IPS-18a (cell line): Measurements from ENCODE around the gene DFFB.
"Not testable (repeated sequence)": the region's sequence is repeated elsewhere in the genome, so short reads cannot be mapped to it uniquely, and the experiment has no call there.

Source experiments
- H3K27ac ChIP-seq: one replicate; pipeline ENCODE4 v1.5.1; 2013; ENCODE audit warnings: low read length
- H3K27me3 ChIP-seq: one replicate; pipeline ENCODE4 v1.6.1; 2013; ENCODE audit warnings: mild to moderate bottlenecking, low read length; ENCODE audit not compliant: control insufficient read depth, insufficient read depth
- H3K36me3 ChIP-seq: one replicate; pipeline ENCODE4 v1.6.1; 2013; ENCODE audit warnings: low read depth, low read length; ENCODE audit not compliant: control insufficient read depth
- H3K4me1 ChIP-seq: one replicate; pipeline ENCODE4 v1.6.1; 2013; ENCODE audit warnings: low read depth, low read length; ENCODE audit not compliant: control insufficient read depth
- H3K4me3 ChIP-seq: one replicate; pipeline ENCODE4 v1.5.1; 2013; ENCODE audit warnings: low read length
- H3K9ac ChIP-seq: one replicate; pipeline ENCODE4 v1.6.1; 2013; ENCODE audit warnings: mild to moderate bottlenecking, low read length, moderate library complexity
- H3K9me3 ChIP-seq: one replicate; pipeline ENCODE4 v1.6.1; 2013; ENCODE audit warnings: low read depth, low read length; ENCODE audit not compliant: control insufficient read depth

The DFFB gene

DNA sequence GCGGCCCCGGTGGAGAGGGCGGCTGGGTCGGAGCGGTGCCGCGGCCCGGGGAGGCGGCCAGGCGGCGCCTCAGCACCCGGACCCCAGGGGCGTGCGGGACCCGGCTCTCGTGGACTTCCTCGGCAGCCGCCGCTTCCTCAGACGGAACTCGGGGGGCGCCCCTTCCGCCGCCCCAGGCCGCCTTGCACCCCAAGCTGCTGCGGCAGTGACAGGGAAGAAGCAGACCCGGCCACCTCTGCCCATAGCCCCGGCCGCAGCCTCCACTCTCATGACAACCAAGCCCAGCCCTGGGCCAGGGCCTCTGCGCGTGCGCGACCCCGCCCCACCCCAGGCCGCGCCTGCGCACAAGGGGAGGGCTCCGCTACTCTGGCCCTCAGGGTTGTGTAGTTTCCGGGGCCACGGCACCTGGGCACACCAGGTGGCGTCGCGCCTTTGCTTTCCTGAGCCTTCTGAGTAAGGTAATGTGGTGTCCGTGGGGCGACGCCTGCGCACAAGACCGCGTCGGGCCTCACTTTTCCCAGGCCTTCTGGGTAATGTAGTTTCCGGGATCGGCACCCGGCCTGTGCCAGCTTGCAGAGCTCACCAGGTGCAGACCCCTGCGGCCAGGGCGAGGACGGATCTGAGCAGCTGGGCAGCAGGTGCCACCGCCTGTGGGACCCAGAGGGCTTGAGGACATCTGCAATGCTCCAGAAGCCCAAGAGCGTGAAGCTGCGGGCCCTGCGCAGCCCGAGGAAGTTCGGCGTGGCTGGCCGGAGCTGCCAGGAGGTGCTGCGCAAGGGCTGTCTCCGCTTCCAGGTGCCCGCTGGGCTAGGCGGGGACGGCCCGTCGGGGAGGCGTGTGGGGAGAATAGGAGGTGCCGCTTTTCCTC, at the start of gene DFFB, which contains the start of gene CEP104:
DFFB (plus strand) TSS at position 554 of the 868 bp plus-strand sequence; CDS start at position 682, 128 bp downstream.
CEP104 (minus strand) TSS at position 289 of the 868 bp plus-strand sequence. CDS start 4,804 bp downstream, outside the sequence.
- H3K4me3 ChIP-seq: peak within 1 kb of the TSS; percentile 86

GRCh38 chr1:3807769-3808168, 49.5 kb upstream of the DFFB start:
- no peaks in the 10 kb centered on the region for H3K4me1 ChIP-seq
- H3K27ac ChIP-seq: no peak overlapping the region
- H3K9ac ChIP-seq: no peak overlapping the region
- no peaks in the 10 kb centered on the region for H3K9me3 ChIP-seq
- no peaks in the 10 kb centered on the region for H3K27me3 ChIP-seq
- no peaks in the 10 kb centered on the region for H3K36me3 ChIP-seq
- no peak overlapping the region for H3K4me3 ChIP-seq

More for the DNA sequence above, at the start of gene DFFB, which contains the start of gene CEP104:
- peak within 1 kb of the TSS; percentile 37 for H3K9ac ChIP-seq
- peaks cover 33% of the 10 kb centered on the region for H3K27me3 ChIP-seq
- no peaks in the 10 kb centered on the region for H3K36me3 ChIP-seq
- no peak within 1 kb of the TSS for H3K27ac ChIP-seq
- peaks cover 5% of the 10 kb centered on the region for H3K4me1 ChIP-seq
- H3K9me3 ChIP-seq: no peaks in the 10 kb centered on the region

- no peaks in the 10 kb centered on the region for H3K4me1 ChIP-seq
- H3K9ac ChIP-seq: no peak overlapping the region
- H3K27me3 ChIP-seq: no peaks in the 10 kb centered on the region
- no peak overlapping the region for H3K27ac ChIP-seq
- H3K9me3 ChIP-seq: no peaks in the 10 kb centered on the region
- H3K36me3 ChIP-seq: no peaks in the 10 kb centered on the region
- no peak overlapping the region for H3K4me3 ChIP-seq
Measured at GRCh38 chr1:3809680-3810079, 47.6 kb upstream of the DFFB start.

GRCh38 chr1:3810149-3810761, 47.0 kb upstream of the DFFB start:
- not testable (repeated sequence) for H3K27ac ChIP-seq, H3K4me1 ChIP-seq, H3K4me3 ChIP-seq, H3K27me3 ChIP-seq, H3K9ac ChIP-seq, H3K36me3 ChIP-seq, H3K9me3 ChIP-seq

- Histone ChIP-seq H3K27me3 (no peaks in the 10 kb centered on the region), H3K4me3 (no peak overlapping the region), H3K27ac (no peak overlapping the region), H3K9ac (no peak overlapping the region), H3K9me3 (no peaks in the 10 kb centered on the region), H3K36me3 (no peaks in the 10 kb centered on the region), H3K4me1 (no peaks in the 10 kb centered on the region)
Measured at GRCh38 chr1:3811595-3811911, 45.7 kb upstream of the DFFB start.

DNA sequence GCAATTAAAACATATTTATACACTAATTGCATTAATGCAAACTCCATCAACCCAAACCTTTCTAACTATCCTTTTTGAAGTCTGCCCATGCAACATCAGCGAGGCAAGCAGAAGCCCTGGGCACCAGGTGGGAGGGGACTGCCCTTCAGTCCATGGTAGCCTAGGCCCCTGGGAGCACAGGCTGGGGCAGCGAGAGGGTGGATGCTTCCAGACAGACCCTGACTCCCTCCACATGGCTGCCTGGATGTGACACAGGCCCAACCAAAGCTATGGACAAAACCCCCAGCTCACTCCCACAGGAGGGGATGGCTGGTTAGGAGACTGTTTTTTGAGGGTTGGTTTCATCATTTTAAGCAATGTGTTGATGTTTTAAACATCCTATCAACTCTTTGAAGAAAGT, 43.2 kb upstream of the DFFB start:
- Histone ChIP-seq H3K4me3 (no peak overlapping the region), H3K27ac (no peak overlapping the region), H3K4me1 (no peaks in the 10 kb centered on the region), H3K36me3 (no peaks in the 10 kb centered on the region), H3K9me3 (no peaks in the 10 kb centered on the region), H3K27me3 (no peaks in the 10 kb centered on the region), H3K9ac (no peak overlapping the region)

DNA sequence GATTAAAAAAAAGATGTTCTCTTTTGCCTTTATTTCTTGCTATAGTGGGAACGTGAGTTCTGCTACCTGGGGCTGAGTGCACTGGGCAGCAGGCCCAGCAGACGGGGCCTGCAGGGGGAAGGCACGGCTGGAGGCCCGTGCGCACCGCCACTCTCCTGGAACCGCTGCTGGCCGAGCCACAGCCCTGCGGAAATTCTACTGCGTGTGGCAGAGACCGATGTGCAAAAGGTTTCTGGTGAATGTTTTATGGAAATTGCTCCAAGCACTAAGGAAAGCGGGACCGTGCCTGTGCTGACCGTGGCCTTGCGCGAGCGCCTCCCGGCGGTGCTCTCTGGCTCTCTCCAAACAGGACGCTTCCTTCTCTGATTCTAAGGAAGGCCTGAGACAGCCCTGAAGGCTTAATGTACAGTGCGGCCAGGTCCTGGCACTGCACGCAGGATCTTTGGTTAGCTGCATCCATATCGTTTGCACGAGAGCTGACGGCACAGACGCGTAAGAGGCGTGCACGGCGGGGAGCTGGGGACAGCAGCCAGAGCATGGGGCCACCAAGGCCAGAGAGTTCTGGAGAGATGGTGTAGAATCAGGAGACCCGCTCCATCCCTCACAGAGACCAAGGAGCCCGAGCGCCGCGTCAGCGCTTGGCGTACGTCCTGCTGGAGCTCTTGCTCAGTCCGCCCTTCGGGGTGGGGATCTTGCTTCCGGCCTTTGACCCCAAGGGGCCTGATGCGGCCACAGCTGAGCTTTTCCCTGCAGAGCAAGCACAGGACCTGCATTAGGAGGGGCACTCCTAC, 42.3 kb upstream of the DFFB start:
- no peaks in the 10 kb centered on the region for H3K27me3 ChIP-seq
- no peaks in the 10 kb centered on the region for H3K36me3 ChIP-seq
- no peaks in the 10 kb centered on the region for H3K4me1 ChIP-seq
- no peak overlapping the region for H3K27ac ChIP-seq
- H3K9me3 ChIP-seq: no peaks in the 10 kb centered on the region
- no peak overlapping the region for H3K9ac ChIP-seq
- H3K4me3 ChIP-seq: no peak overlapping the region

GRCh38 chr1:3816331-3817137, 40.7 kb upstream of the DFFB start:
- no peak overlapping the region for H3K4me3 ChIP-seq
- no peaks in the 10 kb centered on the region for H3K9me3 ChIP-seq
- no peak overlapping the region for H3K9ac ChIP-seq
- no peak overlapping the region for H3K27ac ChIP-seq
- H3K27me3 ChIP-seq: no peaks in the 10 kb centered on the region
- no peaks in the 10 kb centered on the region for H3K36me3 ChIP-seq
- no peaks in the 10 kb centered on the region for H3K4me1 ChIP-seq

GRCh38 chr1:3817138-3817740, 40.0 kb upstream of the DFFB start:
- Histone ChIP-seq H3K36me3 (no peaks in the 10 kb centered on the region), H3K27me3 (no peaks in the 10 kb centered on the region), H3K9ac (no peak overlapping the region), H3K4me1 (no peaks in the 10 kb centered on the region), H3K27ac (no peak overlapping the region), H3K9me3 (no peaks in the 10 kb centered on the region), H3K4me3 (no peak overlapping the region)

GRCh38 chr1:3817821-3818597, 39.3 kb upstream of the DFFB start:
- Histone ChIP-seq H3K27me3 (no peaks in the 10 kb centered on the region), H3K4me1 (no peaks in the 10 kb centered on the region), H3K9ac (no peak overlapping the region), H3K4me3 (no peak overlapping the region), H3K27ac (no peak overlapping the region), H3K36me3 (no peaks in the 10 kb centered on the region), H3K9me3 (no peaks in the 10 kb centered on the region)
